GM21381 (cell line): ENCODE results near the gene DIS3L.
A peak's percentile ranks its signal among the peaks of the same experiment; 100 is the strongest.
"Not testable (repeated sequence)": the region's sequence is repeated elsewhere in the genome, so short reads cannot be mapped to it uniquely, and the experiment has no call there.

Experiments
- ATAC-seq: cut with Tn5 transposase; IDR thresholded peaks from one replicate; pipeline ENCODE4 v1.9.1; 2021; ENCODE audit warnings: mild to moderate bottlenecking, moderate library complexity; ENCODE audit not compliant: unreplicated experiment

Gene DIS3L

GRCh38 chr15:66276546-66276945, 16.8 kb upstream of the DIS3L start:
- ATAC-seq = no peak

DNA sequence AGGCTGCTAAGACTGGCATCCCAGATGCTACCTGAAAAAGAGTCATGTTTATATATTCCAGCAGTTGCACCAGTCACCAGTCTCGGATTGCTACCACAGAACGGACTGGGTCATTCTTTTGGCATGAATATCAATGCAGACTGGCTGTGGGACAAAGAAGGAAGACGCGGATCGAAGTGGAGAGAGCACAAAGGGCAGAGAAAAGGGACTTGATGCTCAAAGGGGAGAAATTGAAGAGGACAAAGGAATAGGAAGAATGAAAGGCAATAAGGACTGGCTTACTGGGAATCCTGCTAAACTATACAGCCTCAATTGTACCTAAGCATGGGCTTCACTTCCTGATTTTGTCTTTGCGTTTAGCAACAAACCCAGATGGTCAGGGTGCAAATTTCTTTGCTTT, 15.3 kb upstream of the DIS3L start:
- ATAC-seq = no peak

GRCh38 chr15:66278671-66279070, 14.7 kb upstream of the DIS3L start:
- no peak for ATAC-seq

DNA sequence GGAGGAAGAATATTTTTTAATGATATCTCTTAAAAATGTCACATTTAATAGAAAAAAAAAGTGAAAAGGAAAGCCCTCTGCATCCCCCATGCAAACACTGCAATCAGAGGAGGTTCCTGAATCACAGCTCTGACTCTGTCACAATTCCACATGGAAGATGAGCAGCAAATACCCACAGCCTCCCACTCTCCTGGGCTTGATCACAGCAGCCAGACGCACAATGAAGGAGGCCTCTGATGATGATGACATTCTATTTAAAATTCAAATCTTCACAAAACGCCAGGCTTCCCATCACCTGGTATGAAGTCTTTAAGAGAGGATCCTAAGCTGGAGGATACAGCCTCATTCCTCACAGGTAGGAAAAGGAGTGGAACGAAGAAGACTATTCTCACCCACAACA, 9.1 kb upstream of the DIS3L start:
- no peak for ATAC-seq

GRCh38 chr15:66285533-66286280, 7.7 kb upstream of the DIS3L start:
- ATAC-seq = no peak

DNA sequence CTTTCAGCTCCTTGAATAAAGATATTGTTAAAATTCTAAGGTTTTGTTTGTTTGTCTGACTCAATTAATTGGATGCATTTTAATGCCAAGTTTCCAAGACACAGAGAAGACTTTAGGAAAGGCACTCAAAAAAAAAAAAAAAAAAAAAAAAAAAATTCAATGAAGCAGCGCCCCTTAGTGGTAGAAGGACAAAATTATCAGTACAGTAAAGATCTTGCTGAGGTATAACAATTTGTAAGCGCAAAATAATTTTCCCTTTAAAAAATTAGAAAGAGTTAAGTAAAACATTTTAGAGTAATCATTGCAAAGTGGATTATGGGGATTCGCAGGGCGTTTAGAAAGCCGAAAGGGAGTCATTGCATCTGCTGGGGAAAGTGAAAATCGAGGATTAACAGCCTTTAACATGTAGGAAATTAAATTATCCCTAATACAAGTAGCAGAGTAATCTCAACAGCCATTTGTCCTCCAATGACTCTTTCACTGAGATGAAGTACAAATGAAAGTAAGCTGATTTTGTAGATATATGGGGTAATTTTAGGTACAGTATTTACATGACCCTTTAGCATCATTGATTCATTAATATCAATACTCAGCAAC, 5.8 kb upstream of the DIS3L start:
- ATAC-seq = no peak

DNA sequence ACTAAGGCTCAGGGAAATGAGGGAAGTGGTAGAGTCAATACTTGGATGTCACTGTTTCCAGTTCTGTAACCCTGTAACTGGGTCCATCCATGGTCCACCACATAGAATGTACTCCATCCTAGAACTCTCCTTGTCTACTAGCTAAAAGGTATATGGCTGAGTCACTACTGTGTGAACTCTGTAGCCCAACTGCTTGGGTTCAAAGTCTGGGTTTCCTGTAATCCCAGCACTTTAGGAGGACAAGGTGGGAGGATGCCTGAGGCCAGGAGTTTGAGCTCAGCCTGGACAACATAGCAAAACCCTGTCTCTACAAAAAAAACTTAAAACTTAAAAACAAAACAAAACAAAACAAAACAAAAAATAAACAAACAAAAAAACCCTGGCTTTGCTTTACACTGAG, 5.3 kb upstream of the DIS3L start:
- ATAC-seq = no peak

GRCh38 chr15:66288551-66289185, 4.7 kb upstream of the DIS3L start:
- no peak for ATAC-seq

- ATAC-seq = no peak
Observed at GRCh38 chr15:66290007-66290406, 3.4 kb upstream of the DIS3L start.

GRCh38 chr15:66290518-66290917, 2.9 kb upstream of the DIS3L start:
- ATAC-seq = no peak

GRCh38 chr15:66291816-66292570, 1.4 kb upstream of the DIS3L start:
- no peak for ATAC-seq

DNA sequence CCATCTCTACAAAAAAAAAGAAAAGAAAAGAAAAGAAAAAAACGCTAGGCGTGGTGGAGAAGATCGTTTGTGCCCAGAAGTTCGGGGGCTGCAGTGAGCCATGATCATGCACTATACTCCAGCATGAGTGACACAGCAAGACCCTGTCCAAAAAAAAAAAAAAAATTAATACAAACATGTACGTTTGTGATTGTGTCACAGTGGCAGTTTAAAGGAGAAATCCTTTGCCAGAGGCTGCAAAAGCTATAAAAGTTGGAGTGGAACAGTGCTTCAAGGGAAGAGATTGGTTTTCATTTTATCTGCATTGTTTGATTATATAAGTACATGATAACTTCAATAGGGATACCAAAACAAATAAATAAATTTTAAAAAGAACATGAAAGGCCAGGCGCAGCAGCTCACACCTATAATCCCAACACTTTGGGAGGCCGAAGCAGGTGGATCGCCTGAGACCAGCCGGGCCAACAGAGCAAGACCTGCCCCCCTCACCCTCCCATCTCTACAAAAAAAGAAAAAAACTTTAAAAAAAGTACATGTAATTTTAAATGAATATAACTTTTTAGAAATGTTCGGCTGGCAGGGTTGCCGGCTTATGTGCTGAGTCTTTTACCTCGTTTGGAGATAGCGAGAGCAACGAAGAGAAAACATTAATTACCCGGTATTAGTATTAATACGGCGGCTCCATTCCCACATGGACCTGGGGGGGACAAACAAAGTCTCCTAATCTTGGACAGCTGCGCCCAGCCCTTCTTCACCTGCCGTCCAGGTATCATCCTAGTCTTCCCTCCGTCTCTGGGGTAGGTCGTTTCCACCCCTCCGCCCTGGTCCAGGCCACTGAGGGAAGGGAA, 573 bp upstream of the DIS3L start:
- peak; percentile 2 for ATAC-seq

GRCh38 chr15:66294157-66294931, 976 bp downstream of the DIS3L start:
- no peak for ATAC-seq

GRCh38 chr15:66294932-66295235, 1.5 kb downstream of the DIS3L start:
- no peak for ATAC-seq

DNA sequence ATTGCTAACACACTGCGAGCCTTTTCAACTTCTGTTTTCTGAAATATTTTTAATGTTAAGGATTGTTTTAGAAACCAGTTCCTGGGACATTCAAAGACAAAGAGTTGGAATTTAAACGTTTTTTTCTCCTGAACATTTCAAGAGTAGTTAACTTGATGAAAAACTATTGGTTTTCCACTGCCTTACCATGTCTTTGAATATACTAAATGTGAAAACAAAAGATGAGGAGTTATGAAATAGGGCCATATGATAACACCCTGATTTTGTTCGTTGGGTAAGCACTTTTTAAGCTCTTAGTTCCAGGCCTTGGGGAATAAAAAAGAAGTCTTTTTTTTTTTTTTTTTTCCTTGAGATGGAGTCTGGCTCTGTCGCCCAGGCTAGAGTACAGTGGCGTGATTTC, 2.8 kb downstream of the DIS3L start:
- no peak for ATAC-seq

- ATAC-seq = no peak
Observed at GRCh38 chr15:66298803-66299251, 5.5 kb downstream of the DIS3L start.

GRCh38 chr15:66302489-66303278, 9.3 kb downstream of the DIS3L start:
- ATAC-seq = no peak

DNA sequence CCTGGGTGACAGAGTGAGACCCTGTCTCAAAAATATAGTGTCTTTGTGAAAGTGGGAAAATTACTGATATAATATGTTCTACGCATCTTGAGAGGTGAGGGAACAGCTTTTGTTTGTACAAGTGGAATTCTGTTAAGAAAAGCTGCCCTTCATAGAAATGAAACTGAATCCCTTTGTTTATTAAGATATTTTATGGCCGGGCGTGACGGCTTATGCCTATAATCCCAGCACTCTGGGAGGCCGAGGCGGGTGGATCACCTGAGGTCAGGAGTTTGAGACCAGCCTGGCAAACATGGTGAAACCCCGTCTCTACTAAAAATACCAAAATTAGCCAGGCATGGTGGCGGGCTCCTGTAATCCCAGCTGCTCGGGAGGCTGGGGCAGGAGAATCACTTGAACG, 11.1 kb downstream of the DIS3L start:
- ATAC-seq = not testable (repeated sequence)

- no peak for ATAC-seq
Observed at GRCh38 chr15:66306381-66306780, 13.0 kb downstream of the DIS3L start.
